ENCODE data around the gene GSN. TPM values are rescaled to one million over a fixed set of nuclear protein-coding genes. Genes with fewer than 3 reads are reported as not detected.

The GSN gene
- total RNA-seq, 2 experiments from 2014 or later: 8.0 to 9.6 TPM

- H3K9me3 Mint-ChIP-seq: no peaks in the 10 kb centered on the region
- no peak overlapping the region for H3K27ac Mint-ChIP-seq
- no peak overlapping the region for H3K4me3 Mint-ChIP-seq
- ATAC-seq (ENCODE audit: low read depth) (no peak), DNase-seq (no peak)
- peaks cover 7% of the 10 kb centered on the region for H3K36me3 Mint-ChIP-seq
- no peaks in the 10 kb centered on the region for H3K27me3 Mint-ChIP-seq
- POLR2A ChIA-PET: no interaction called here
- H3K4me1 Mint-ChIP-seq: no peaks in the 10 kb centered on the region
Observed at GRCh38 chr9:121234832-121235161, 33.2 kb upstream of the GSN start.

GRCh38 chr9:121235512-121235911 lies 32.5 kb upstream of the GSN start:
- H3K9me3 Mint-ChIP-seq: no peaks in the 10 kb centered on the region
- H3K27me3 Mint-ChIP-seq: no peaks in the 10 kb centered on the region

DNA sequence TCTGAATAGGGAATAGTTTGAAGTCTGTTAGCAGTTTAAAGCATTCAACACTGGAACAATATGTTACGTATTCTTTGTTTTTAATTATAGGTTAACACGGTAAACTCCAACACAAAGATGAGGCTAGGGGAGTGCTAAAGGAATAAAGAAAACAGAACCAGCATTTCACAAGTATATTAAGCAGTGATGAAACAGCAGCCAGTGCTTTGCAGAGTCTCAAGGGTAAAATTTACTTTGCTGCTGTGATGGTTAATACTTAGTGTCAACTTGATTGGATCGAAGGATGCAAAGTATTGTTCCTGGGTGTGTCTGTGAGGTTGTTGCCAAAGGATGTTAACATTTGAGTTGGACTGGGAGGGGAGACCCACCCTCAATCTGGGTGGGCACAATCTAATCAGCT lies 30.0 kb upstream of the GSN start:
- Mint-ChIP-seq H3K36me3 (peaks cover 9% of the 10 kb centered on the region), H3K9me3 (no peaks in the 10 kb centered on the region), H3K4me3 (no peak overlapping the region), H3K27ac (no peak overlapping the region), H3K4me1 (no peaks in the 10 kb centered on the region), H3K27me3 (no peaks in the 10 kb centered on the region)
- DNase-seq (no peak), ATAC-seq (ENCODE audit: low read depth) (no peak)
- POLR2A ChIA-PET: no interaction called here

More at GRCh38 chr9:121235512-121235911, 32.5 kb upstream of the GSN start:
- POLR2A ChIA-PET: no interaction called here
- Mint-ChIP-seq H3K27ac (no peak overlapping the region), H3K4me3 (no peak overlapping the region), H3K36me3 (peaks cover 7% of the 10 kb centered on the region), H3K4me1 (no peaks in the 10 kb centered on the region)
- no peak for ATAC-seq (ENCODE audit: low read depth)
- DNase-seq: no peak

GRCh38 chr9:121239071-121239470 lies 28.9 kb upstream of the GSN start:
- ATAC-seq (ENCODE audit: low read depth): no peak
- POLR2A ChIA-PET: no interaction called here

GRCh38 chr9:121239851-121240250 lies 28.1 kb upstream of the GSN start:
- POLR2A ChIA-PET: no interaction called here
- peaks cover 16% of the 10 kb centered on the region for H3K36me3 Mint-ChIP-seq
- no peaks in the 10 kb centered on the region for H3K4me1 Mint-ChIP-seq
- H3K4me3 Mint-ChIP-seq: no peak overlapping the region
- ATAC-seq (ENCODE audit: low read depth): no peak
- H3K9me3 Mint-ChIP-seq: peaks cover 3% of the 10 kb centered on the region
- DNase-seq: no peak
- no peak overlapping the region for H3K27ac Mint-ChIP-seq
- H3K27me3 Mint-ChIP-seq: no peaks in the 10 kb centered on the region

More at GRCh38 chr9:121239071-121239470, 28.9 kb upstream of the GSN start:
- Mint-ChIP-seq H3K27ac (no peak overlapping the region), H3K4me3 (no peak overlapping the region), H3K27me3 (no peaks in the 10 kb centered on the region), H3K4me1 (no peaks in the 10 kb centered on the region), H3K9me3 (peaks cover 3% of the 10 kb centered on the region), H3K36me3 (peaks cover 16% of the 10 kb centered on the region)
- no peak for DNase-seq

- no peak overlapping the region for H3K4me3 Mint-ChIP-seq
- H3K9me3 Mint-ChIP-seq: peaks cover 3% of the 10 kb centered on the region
- DNase-seq (no peak), ATAC-seq (ENCODE audit: low read depth) (no peak)
- no peak overlapping the region for H3K27ac Mint-ChIP-seq
- H3K36me3 Mint-ChIP-seq: peaks cover 16% of the 10 kb centered on the region
- H3K4me1 Mint-ChIP-seq: no peaks in the 10 kb centered on the region
- H3K27me3 Mint-ChIP-seq: no peaks in the 10 kb centered on the region
- POLR2A ChIA-PET: no interaction called here
Observed at GRCh38 chr9:121240472-121241135, 27.4 kb upstream of the GSN start.

DNA sequence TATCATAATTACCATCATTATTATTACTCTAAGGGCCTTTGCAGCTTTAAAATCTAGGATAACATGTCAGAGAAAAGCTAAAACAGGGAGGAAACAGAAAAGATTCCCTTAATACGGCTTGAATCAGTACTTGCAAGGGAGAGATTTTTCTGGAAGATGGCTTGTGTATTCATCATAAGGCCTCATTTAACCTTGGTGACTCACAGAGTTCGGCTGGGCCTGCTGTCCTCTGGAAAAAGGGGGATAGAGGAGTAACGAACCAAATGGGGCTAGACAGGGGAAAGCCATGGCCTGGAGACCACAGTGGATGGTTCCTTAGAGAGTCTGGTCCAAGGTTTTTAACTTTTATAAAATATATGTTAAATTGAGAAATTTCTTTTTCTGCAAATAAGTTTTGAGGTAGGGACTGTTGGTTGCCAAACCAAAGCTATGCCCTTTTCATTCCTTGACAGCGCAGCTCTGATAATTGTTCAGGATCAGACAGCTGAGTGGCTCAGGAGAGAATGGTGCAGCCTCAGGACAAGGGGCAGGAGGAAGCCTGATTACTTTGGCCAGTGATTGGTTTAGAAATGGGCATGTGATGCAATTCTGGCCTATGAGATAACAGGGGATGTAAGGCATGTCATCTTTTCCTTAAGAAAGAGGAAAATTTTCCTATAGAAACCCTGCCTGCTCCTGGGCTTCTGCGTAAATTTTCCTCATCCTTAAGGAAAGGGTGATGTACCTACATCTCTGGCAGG lies 25.6 kb upstream of the GSN start:
- H3K27me3 Mint-ChIP-seq: no peaks in the 10 kb centered on the region
- ATAC-seq (ENCODE audit: low read depth) (no peak), DNase-seq (no peak)
- peaks cover 3% of the 10 kb centered on the region for H3K9me3 Mint-ChIP-seq
- H3K36me3 Mint-ChIP-seq: peaks cover 19% of the 10 kb centered on the region
- no peak overlapping the region for H3K4me3 Mint-ChIP-seq
- POLR2A ChIA-PET: no interaction called here
- no peaks in the 10 kb centered on the region for H3K4me1 Mint-ChIP-seq
- H3K27ac Mint-ChIP-seq: no peak overlapping the region

DNA sequence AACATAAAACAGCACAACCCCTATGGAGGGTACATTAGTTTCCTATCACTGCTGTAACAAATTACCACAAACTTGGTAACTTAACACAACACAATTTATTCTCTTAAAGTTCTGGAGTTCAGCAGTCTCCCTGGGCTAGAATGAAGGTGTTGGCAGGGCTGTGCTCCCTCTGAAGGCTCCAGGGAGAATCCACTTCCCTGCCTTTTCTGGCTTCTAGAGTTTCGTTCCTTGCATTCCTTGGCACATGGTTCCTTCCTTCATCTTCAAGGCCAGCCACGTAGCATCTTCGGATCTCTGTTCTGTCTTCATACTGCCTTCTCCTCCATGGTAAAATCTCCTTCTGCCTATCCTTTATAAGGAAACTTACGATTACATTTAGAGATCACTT lies 25.0 kb upstream of the GSN start:
- Mint-ChIP-seq H3K4me1 (no peaks in the 10 kb centered on the region), H3K4me3 (no peak overlapping the region), H3K27ac (no peak overlapping the region), H3K36me3 (peaks cover 20% of the 10 kb centered on the region), H3K9me3 (peaks cover 3% of the 10 kb centered on the region), H3K27me3 (no peaks in the 10 kb centered on the region)
- no peak for DNase-seq
- no peak for ATAC-seq (ENCODE audit: low read depth)
- POLR2A ChIA-PET: no interaction called here

DNA sequence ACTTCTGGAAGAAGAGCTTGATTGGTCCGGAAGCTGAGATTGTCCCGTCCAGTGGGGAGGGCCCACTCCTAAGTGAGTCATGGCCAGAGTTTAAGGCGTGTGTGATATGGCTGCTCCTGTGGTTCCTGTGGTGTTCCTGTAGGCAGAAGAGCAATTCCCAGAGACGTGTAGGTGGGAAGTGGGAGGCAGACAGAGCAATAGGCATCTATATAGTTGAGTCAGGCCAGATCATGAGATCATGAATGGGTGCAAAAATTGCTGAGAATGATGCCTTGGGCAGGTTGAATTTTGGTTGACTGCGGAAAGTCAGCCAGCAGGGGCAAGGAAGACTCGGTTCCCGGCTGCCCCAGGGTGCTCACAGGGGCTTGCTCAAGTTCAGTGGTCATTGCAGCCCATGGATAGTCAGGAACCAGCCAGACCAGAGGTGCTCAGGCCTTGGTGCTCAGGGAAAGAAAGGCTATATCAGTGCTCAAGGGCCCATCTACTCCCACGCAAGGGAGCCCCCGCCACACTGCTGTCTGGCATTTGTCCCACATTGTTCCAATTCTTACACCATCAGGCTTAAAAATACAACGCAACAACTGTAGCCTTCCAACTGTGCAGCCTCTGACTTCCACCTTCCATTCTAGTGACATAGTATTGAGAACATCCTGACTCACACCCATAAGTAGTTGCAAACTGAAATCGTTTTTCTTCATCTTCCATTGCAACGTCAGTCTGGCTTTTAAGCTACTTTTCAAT lies 21.0 kb upstream of the GSN start:
- ATAC-seq (ENCODE audit: low read depth) (no peak), DNase-seq (no peak)
- Mint-ChIP-seq H3K36me3 (peaks cover 27% of the 10 kb centered on the region), H3K9me3 (peaks cover 3% of the 10 kb centered on the region), H3K4me3 (no peak overlapping the region), H3K27ac (no peak overlapping the region), H3K27me3 (no peaks in the 10 kb centered on the region), H3K4me1 (peaks cover 1% of the 10 kb centered on the region)
- POLR2A ChIA-PET: no interaction called here

DNA sequence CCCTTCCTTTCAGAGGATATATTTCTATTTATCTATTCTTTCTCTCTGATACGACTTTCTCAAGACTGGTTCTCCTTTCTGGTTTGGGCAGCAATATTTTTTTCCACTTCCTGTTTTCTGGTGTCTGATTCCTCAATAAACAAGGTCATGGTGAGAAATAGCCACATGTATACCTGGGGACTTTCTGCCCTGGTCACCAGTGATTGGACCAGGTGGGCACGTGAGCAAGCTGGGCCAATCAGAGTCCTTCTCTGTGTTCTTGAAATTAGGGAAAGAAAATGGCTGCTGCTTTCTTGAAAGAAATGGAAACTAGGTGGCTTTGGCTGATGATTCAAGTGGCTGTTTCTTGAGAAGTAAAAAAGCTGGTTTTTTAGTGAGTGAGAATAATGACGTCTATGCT lies 18.4 kb upstream of the GSN start:
- H3K4me3 Mint-ChIP-seq: no peak overlapping the region
- DNase-seq: no peak
- ATAC-seq (ENCODE audit: low read depth): no peak
- H3K36me3 Mint-ChIP-seq: peaks cover 23% of the 10 kb centered on the region
- H3K9me3 Mint-ChIP-seq: no peaks in the 10 kb centered on the region
- no peak overlapping the region for H3K27ac Mint-ChIP-seq
- POLR2A ChIA-PET: no interaction called here
- H3K4me1 Mint-ChIP-seq: peaks cover 5% of the 10 kb centered on the region
- H3K27me3 Mint-ChIP-seq: no peaks in the 10 kb centered on the region

DNA sequence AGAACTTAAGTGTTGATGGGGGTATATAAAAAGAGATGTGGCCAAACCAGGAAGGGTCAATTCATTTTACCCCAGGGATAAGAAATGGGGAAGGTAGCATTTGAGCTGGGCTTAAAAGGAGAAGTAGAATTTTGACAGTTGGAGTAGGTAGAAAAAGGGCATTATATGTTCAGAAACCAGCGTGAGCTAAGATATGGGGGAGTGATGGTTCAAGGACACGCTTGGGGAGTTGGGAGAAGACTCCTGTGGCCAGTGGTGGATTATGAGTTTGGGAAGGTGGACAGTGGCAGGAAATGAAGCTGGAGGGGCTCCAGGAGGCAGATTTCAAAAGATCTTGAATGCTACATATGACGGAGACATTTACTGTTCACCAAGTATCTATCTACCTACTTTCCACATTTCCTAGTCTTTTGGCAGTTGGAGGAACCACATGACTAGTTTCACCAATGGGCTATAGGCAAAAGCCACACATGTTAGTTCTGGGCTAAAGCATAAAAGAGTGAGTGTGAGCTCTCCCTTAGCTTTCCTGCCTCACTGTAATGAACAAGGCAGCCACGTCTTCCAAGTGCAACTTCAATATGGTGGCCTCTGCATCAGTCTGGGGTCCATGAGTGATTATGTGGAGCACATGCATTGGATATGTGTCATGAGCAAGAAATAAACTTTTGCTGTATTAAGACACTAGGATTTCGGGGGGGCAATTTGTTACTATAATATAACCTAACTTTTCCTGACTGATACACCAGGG lies 15.7 kb upstream of the GSN start:
- H3K27ac Mint-ChIP-seq: no peak overlapping the region
- POLR2A ChIA-PET: interaction anchor here (0.6 kb wide), 1 partner anchor 10 kb away, joined by 3 read pairs; no protein-coding TSS in a partner anchor
- no peaks in the 10 kb centered on the region for H3K27me3 Mint-ChIP-seq
- ATAC-seq (ENCODE audit: low read depth) (no peak), DNase-seq (no peak)
- no peaks in the 10 kb centered on the region for H3K9me3 Mint-ChIP-seq
- H3K36me3 Mint-ChIP-seq: peaks cover 18% of the 10 kb centered on the region
- no peak overlapping the region for H3K4me3 Mint-ChIP-seq
- H3K4me1 Mint-ChIP-seq: peaks cover 5% of the 10 kb centered on the region

DNA sequence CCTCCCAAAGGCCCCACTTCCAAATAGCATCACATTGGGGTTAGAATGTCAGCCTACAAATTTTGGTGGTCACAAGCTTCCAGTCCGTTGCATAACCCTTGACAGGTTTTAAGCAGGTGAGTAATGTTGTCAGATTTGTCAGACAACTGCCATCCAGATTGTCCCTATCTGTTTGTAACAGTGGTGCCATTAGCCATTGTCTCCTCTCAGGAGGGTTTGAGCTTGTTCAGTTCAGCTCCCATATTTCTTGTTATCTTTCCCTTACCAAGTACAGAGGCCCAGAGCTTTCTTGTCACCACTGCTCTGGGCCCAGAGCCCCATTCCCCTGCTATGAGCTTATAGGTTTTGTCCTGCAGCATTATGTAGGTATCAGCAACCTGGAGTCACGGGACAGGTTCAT lies 14.8 kb upstream of the GSN start:
- POLR2A ChIA-PET: no interaction called here
- DNase-seq (no peak), ATAC-seq (ENCODE audit: low read depth) (no peak)
- no peaks in the 10 kb centered on the region for H3K9me3 Mint-ChIP-seq
- no peaks in the 10 kb centered on the region for H3K27me3 Mint-ChIP-seq
- H3K4me1 Mint-ChIP-seq: peaks cover 5% of the 10 kb centered on the region
- H3K27ac Mint-ChIP-seq: no peak overlapping the region
- no peak overlapping the region for H3K4me3 Mint-ChIP-seq
- peaks cover 15% of the 10 kb centered on the region for H3K36me3 Mint-ChIP-seq

- peaks cover 5% of the 10 kb centered on the region for H3K4me1 Mint-ChIP-seq
- DNase-seq (no peak), ATAC-seq (ENCODE audit: low read depth) (no peak)
- H3K4me3 Mint-ChIP-seq: no peak overlapping the region
- no peaks in the 10 kb centered on the region for H3K27me3 Mint-ChIP-seq
- H3K27ac Mint-ChIP-seq: no peak overlapping the region
- peaks cover 9% of the 10 kb centered on the region for H3K36me3 Mint-ChIP-seq
- POLR2A ChIA-PET: no interaction called here
- no peaks in the 10 kb centered on the region for H3K9me3 Mint-ChIP-seq
Observed at GRCh38 chr9:121253821-121254501, 14.0 kb upstream of the GSN start.
